Mesenteric fat pad (tissue), 1 donor: ENCODE results near the gene ELL2. TPM values are rescaled to one million over a fixed set of nuclear protein-coding genes. Genes with fewer than 3 reads are reported as not detected.

Experiments
- DNase-seq: peaks from one replicate; pipeline ENCODE4 v3.0.0-alpha.2; 2020; ENCODE audit warnings: low spot score
- total RNA-seq: library from RNA; stranded (reverse); fragmentation: NEBNext Ultra II Directional; extraction: Animal tissue kit (Norgen Biotek cat#: 25700); gene quantifications from one replicate; pipeline ENCODE4 v1.2.1, GENCODE V29; 2021
- donor health status: DM: yes; HTN: yes; CAD: no.

Gene ELL2
- total RNA-seq, 1 donor from 2014 or later = 229 TPM

- no peak for DNase-seq
Measured at GRCh38 chr5:95956900-95957293, 4.8 kb downstream of the ELL2 start.

DNA sequence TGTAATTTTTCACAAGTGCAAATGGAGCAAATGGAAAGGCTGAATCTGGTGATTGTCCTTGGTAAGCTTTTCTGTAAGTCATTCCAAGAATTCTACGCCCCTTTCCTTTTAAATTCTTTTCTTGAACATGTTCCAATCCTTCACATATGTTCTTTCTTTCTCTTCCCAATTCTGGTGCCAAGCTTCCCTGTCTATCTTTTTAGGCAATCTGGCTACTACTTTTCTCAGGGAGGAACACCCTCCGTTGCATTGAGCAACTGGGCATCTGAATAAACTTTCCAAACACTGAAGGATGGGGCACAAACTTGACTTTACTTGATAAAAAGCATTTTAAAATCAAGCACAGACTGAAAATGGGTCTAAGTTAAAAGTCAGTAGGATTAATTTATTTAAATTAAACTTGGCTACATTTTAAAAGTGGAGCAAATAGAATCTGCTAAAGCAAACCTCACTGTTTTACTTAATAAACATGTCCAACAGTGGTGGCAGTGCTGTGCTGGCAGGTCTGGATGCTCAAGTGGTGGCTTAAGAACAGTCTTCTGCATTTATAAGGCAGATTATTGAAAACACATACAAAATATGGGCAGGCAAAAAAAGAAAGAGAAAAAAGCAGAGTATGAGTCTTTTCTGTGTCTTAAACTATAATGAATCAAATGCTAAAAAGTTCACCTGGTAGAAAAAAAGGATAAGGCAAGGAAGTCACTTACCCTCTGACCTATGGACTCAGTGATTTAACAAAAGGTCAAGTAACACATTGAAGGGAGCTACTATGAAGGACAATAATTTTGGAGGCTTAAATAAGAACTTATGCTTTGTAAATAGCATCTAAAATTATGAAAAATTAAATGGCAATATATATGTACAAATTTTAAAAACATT, 5.4 kb downstream of the ELL2 start:
- DNase-seq = no peak

DNA sequence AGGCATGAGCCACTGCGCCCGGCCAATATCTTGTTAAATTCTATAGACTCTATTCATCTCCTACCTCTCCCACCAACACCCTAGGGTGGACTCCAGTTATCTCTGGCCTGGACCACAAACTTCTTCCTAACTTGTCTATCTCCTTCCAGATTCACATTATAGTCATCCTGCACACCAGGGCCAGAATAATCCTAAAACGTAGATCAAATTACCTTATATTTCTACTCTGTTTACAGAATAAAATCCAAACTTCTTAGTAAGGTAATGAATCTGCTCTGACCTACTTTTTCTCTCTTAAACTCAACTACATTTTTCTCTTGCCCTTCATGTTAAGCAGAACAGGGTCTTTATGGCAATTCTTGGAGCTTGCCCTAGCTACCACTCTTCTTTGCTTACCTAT, 6.9 kb downstream of the ELL2 start:
- no peak for DNase-seq

DNA sequence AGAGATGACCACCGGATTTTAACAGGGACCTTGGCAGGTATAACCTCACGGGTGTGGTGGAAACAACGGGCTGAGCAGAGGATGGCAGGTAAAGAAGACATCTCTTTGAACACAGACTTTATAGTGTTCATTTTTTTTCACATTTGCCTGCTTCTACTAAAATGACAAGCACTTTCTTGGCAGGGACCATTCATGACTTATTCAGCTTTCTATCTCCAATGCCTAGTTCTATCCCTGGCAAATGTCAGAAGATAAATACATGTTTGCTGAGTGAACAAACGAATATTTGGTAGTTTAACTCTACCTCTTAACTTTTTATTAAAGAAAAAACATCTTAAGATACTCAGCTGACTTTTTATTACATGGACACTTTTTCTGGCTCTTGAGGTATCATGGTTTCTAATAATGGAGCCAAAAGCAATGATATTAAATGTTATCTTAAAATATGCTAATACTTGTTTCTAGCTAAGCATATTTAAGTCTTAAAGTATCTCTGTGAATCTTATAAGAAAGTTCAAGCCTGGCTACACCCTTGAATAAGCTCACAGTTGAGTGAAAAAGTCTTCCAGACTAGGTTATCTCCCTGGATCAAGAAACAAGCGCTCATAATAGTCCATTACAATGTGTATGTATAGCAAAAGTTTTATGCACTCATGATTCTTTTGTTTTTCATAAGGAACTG, 8.5 kb downstream of the ELL2 start:
- no peak for DNase-seq

DNA sequence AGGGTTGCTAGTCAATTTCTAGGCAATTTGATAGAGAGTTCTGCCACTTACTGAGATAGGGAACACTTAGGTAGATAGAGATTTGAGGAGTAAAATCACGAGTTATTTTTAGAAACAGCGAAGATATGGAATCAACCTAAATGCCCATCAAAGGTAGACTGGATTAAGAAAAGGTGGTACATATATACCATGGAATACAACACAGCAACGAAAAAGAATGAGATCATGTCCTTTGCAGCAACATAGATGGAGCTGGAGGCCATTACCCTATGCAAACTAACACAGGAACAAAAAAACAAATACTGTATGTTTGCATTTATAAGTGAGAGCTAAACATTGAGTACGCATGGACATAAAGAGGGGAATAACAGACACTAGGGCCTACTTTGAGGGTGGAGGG, 9.7 kb downstream of the ELL2 start:
- no peak for DNase-seq

DNA sequence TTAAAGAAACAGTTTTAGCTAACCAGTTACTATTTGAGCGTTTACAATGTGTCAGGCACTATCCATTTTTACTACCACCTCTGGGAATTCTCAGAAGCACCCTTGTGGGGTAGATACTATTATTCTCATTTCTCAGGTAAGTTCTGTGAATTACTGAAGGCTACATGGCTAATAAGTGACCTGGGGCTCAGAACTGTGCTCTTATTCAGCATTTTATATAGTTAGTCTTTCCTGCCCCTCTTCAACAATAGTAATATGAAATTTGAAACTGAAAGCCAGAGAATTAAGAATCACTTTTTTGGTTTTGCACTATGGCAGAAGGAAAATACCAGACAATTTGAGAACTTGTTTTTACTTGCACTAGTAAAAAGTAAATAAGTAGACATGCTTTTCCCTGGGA, 11.8 kb downstream of the ELL2 start:
- no peak for DNase-seq

DNA sequence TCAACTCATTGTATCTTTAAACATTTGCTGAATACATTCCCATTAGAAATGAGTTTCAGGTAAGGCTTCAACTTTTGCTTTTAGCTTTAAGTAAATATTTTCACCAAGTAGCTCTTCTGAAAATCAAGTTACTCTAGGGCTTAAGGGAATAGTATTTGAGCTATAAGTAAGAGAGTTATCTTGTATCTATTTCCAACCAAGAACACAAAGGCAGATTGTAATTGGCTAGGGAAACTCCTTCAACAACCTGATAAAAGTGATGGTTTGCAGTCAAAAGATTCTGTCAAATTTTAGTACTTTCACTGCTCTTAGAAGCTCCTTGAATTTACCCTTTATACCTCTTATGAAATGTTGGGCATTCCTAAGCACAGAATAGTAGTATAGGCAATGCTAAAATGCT, 13.0 kb downstream of the ELL2 start:
- no peak for DNase-seq

DNA sequence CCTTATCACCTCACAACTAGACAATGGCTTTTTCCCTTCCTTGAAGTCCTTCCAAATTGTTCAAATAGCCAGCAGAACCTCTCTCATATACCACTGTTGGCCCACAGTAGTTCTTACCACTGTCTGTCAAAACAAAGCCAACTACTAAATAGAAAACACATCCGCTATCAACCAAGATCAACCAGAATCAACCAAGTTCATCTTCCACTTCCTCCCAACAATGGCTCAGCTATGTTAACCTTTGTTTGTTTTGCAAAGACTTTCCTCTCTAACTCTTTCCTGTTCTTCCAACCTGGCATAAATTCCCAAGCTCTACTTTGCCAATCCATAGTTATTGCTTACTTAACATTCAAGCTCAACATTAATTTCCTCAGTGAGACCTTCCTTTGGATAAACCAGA, 15.2 kb downstream of the ELL2 start:
- no peak for DNase-seq

- DNase-seq = no peak
Measured at GRCh38 chr5:95942968-95943367, 18.7 kb downstream of the ELL2 start.

GRCh38 chr5:95942414-95942813, 19.2 kb downstream of the ELL2 start:
- DNase-seq = no peak

- no peak for DNase-seq
Measured at GRCh38 chr5:95941756-95942155, 19.9 kb downstream of the ELL2 start.

- DNase-seq = no peak
Measured at GRCh38 chr5:95940758-95941682, 20.6 kb downstream of the ELL2 start.

GRCh38 chr5:95939465-95939864, 22.2 kb downstream of the ELL2 start:
- no peak for DNase-seq

DNA sequence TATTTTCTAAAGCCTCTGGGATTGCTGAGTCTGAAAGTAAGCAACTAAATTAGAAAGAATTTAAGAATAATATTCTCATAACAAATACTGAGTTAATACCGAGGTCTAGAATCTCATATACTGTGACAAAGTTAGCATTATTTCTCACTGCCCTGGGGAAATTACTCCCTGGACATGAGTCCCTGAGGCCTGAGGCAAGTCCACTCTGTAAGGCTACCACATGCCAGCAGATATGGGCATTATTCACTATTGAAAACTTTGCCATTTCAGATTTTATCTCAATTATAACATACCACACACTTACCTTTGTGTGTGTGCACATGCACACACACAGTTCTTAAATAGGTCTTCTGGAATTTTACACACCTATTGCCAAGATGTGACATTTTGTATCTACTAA, 22.9 kb downstream of the ELL2 start:
- DNase-seq = no peak

GRCh38 chr5:95938347-95938746, 23.3 kb downstream of the ELL2 start:
- no peak for DNase-seq

DNA sequence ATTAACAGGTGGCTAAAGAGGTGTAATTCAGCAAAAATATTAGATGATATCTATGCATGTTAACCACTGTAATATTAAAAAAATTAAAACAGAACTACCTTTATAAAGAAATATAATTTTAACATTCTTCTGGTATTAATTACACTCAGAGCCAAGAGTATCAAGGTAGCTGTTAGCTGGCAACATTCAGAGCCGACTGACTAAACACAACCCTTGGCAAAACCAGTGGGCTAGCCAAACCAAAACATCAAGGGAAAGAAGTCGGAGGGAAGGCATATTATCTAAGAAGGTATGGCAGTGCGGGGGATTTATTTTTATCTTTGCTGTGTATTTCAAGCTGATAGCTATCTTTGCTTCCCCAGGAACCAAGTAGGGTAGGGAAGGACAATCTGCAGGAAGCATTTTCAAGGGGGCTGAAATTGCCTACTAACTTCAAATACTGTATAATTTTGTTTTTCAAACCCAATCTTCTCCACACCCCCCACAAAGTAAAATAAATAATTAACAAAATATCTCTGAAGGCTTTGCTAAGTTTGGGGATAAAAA, 24.0 kb downstream of the ELL2 start:
- DNase-seq = no peak

DNA sequence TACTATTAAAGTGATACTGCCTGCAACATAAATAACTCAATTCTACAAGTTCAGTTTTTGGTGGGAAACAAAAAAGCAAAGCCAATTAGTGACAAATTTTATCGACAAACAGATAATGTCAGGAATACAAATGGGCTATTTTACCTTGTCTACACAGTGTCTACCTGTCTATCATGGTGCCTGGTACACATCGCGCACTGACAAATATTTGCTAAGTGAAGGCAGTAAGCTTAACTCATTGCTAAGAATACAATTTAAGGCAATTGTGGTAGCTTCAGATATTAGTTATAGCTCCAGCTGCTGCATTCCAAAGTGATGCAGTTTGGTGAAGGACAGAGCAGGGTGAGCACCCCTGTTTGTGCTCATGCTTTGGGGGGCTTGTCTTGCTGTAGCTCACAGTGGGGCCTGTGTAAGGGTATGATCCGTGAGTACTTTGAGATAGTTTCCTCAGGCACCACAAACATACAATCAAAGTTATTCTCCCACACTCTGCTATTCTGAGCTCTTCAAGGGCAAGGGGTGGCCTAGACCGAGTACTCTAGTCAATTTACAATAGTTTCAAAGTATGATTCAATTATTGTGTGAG, 24.7 kb downstream of the ELL2 start:
- no peak for DNase-seq

DNA sequence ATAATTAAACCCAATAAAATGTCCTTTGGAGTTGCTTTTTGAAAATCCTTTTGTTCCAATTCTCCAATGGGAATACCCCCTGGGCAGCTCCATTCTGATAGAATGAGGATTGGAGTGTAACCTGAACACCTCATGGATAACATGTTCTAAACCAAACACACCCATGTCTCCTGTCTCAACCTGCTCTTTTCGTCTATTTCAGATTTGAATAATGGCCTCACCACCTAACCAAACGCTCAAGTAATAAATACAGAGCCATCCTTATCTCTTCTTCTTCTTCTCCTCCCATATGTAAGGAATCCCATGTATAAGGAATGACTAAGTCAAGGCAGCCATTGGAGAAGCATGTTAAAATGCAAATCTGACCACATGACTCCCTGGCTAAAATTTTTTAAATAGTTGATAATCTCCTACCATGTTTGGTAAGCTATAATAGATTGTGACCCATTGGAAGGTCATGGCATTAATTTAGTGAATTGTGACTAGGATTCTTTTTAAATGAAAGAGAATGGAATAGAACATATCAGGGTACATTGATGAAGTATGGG, 26.0 kb downstream of the ELL2 start:
- no peak for DNase-seq

DNA sequence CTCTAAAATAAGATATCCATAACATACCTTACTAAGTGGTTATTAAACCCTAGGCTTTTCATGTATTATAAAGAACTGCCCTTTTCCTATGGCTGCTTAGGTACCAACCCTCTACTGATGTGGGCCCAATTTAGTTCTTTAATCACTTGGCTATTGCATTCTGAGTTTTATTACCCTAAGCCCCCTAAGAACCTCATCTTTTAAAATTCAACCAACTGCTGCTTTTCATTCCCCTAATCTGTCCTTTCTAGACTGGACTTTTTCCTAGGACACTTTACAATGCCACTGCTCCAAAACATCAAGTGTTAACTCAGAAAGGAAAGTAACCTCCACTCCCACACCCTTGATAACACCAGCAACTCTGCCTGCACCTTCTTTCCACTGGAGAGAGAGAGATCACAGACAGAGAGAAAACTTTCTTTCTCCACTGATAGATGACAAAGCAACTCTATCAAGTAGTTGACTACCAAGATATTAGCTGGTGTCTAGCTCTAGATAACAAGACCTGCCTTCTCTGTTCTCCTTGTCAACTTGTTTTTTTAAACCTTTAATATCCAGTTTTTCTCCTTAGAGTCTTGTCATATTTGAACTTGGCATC, 27.3 kb downstream of the ELL2 start:
- DNase-seq = no peak

DNA sequence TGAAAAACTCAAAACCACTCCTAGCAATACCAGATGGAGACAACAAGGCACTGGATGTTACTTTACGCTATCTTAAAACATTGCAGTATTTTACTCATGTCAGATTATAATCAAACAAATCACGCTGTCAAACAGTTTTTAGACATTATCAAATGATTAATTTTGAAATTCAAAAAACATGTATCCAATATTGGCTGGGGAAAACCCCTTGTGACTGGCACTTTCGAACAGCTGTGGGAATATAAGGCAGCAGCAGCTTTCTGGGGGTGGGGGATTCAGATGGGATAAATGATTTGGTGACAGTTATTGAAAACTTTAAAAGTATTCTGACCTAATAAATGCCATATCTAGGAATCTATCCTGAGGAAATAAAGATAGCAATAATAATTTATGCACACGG, 28.7 kb downstream of the ELL2 start:
- DNase-seq = no peak
